HPDE6-E6E7 (cell line): ENCODE data around the gene LHPP.
"Not testable (repeated sequence)": the region's sequence is repeated elsewhere in the genome, so short reads cannot be mapped to it uniquely, and the experiment has no call there.

ENCODE experiments used
- DNase-seq: peaks from one replicate; pipeline ENCODE4 v3.0.0; 2011; ENCODE audit warnings: missing footprints; ENCODE audit errors: extremely low spot score

The LHPP gene

DNA sequence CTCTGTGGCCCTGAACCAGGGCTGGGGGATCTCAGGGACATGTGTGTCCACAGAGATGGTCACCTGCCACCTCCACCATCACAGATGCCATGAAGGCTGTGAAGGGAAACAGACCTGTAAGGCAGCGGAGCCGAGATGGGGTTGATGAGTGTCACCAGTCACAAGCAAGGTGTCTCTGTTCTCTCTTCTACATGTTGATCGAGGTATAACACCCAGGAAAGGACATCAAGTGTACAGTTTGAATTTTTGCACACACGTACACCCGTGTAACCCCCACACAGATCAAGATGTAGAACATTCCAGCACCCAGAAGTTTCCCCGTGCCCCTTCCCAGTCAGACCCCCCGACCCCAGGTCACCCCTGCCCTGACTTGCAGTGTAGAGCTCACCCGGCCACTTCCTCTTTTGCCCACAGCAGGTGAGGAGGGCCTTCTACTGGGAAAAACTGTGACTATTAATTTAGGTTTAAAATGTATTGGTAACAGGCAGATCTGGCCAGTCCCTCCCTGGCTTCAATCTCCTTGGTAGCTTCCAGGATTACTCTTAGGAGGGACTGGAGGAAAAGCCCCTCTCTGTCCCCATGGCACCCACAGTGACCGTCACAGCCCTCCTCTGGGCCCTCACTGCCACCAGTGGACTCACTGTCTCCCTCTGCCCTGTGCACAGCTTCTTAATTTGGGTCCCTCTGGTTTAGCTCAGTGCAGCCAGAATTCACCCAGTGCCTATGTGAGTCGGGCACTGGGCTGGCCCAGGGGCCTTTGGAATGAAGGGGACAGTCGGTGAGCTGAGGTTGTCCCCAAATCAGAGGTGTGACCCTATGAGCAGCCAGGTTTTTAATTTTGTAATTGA, 108.2 kb downstream of the LHPP start:
- DNase-seq, result no peak

DNA sequence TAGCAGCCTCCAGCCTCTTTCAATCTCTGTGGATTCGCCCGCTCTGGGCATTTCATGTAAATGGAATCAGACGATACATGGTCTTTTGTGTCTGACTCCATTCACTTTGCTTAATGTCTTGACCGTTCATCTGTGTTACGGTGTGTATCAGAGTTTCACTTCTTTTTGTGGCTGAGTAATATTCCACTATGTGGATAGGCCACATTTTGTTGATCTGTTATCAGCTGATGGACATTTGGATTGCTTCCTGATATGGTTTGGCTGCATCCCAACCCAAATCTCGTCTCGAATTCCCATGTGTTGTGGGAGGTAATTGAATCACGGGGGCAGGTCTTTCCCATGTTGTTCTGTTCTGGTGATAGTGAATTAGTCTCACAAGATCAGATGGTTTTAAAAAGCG, 109.0 kb downstream of the LHPP start:
- no peak for DNase-seq

DNA sequence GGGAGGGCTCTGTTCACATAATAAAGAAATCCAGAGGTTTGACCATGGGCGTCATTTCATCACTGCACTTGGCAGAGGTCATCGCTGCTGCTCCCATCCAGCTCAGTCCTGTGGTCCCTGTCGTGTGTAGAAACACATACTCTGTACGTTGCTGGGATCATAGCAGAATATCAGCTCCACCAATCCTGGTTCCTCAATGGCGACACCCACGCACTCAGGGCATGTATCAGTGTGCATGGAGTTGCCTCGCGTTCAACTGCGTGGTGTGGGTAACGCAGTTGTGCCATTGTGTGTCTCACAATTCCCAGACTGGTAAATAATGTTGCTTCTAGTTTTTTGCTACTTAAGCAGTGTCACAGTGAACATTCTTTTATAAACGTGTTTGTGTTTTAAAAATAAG, 111.1 kb downstream of the LHPP start:
- DNase-seq, result no peak

DNA sequence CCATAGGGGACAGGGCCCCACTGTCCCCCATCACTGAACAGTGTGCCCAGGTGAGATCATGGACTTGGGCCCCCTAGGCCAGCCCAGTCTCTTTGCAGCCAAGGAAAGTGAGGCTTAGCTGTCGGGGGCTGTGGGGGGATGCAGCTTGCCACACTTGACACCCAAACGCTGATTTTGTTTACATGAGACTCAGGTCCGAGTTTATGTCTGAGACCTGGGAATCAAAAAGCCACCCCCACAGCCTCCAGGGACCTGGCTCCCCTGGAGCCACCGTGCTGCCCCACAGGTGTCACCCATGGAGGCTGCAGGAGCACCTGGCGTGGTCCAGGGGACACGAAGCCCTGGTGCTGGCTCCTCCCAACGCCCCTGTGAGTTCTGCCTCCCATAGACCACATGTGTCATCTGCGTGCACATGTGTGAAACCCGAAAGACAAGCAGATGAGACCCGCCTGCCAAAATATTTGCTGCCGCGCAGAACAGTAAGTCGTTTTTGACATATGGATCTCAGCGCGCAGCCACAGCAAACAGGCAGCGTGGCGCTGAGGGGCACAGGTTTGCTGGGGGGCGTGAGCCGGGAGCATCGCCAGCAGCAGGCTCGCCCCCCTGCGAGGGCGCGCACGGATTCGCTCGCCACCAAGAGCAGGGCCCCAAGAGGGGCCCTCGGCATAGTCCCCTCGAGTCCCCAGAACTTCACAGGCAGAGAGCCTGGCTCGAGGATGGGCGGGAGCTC, 112.3 kb downstream of the LHPP start:
- no peak for DNase-seq

DNA sequence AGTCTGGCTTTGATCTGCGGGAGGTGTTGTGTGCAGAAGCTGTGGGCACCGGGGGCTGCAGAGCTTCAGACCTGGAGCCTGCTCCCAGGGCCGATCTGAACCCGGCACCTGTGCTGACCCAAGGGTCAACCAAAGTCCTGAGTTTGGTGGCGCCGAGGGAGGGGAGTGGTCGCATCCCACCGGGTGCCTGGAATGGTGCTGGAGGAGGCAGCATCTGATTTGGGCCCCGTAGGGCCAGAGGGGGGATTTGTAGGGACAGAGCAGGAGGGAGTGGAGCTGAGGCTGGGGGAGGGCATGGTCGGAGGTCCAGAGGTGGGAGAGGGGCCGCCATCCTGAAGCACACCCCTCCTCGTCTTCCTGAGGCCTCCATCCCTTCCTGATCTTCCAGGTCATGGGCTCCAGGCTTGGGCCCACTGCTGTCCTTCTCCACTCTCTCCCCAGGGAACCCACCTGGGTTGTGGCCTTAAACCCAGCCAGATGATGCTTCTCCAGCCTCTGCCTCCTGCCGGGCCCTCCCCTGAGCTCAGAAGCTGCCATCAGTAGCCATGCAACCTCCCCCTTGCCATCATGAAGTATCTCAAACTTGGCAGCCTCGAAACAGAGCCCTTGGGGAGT, 112.9 kb downstream of the LHPP start:
- DNase-seq, result no peak

DNA sequence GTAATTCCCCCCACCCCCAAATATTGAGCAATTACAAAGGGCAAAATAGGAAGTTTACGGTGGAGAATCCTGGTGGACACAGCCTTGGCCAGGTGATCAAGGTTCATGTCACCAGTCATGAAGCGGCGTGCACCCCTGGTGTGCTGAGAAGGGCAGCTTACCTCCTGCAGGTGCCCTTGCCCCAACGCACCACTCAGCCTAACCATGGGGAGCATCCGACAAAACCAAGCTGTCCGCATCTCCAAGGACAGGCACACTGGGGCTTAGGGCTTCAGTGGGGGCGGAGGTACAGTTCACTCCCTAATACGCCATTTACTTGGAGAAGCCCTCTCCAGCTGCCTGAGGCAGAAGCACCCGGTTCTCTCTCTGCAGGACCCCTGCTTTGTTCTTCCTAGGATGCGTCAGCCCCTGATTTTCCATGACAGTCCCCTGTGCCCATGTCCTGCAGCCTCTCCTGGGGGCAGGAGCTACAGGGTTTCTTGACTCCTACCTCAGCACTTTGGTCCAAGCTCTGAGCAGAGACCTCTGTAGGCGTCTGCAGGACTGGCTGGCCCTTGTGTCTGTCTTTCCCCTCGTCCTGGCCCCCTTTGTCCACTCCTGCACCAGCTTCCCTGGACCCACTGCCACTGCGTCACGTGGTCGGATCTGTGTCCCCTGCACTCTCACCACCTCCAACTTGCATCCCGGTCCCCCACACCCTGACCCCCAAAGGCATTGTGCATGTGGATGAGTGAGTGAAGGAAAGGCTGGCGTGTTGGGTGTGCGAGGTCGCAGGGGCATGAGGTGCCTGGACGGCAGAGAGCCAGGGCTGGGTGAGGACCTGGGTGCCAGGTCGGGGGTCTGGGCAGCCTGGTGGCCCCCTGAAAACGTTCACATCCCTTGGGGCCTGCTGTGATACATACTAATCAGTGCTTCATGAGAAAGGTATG, 113.7 kb downstream of the LHPP start:
- DNase-seq, result no peak

DNA sequence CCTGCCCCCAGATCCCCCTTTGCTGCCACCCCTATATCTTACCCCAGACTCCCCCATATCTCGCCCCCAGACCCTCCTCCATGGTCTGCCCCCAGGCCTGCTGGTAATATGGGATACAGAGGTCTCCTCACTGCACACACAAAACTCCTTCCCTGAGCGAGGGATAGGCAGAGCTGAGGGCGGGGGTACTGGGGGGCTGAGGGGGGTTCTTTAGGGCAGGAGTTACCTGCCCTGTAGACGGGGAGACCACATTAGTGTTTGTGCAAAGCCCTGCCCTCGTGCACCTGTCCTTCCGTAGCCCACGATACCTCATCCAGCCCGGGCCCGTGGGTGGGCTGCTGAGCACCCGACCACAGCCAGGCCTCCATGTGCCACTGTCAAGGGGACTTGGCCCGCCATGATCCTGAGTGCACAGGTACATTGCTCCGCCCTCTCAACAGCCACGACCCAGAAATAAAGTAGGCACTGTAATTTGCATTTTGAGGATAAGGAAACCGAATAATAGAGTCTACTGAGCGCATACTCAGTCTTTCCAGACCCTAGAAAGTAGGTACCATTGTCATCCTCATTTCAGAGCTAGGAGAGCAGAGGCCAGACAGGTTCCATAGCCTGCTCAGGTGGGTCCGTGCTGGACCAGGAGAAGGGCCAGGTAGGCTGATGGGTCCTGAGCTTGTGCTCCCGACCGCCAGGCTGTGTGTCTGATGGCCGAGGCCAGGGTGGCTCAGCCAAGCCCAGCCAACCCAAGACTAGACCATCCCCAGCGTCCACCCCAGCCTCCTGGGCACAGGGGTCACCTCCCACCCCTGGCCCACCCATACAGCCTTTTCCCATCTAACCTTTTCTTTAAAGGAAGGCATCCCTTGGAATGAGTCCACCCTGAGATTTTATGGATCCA, 115.2 kb downstream of the LHPP start:
- no peak for DNase-seq

DNA sequence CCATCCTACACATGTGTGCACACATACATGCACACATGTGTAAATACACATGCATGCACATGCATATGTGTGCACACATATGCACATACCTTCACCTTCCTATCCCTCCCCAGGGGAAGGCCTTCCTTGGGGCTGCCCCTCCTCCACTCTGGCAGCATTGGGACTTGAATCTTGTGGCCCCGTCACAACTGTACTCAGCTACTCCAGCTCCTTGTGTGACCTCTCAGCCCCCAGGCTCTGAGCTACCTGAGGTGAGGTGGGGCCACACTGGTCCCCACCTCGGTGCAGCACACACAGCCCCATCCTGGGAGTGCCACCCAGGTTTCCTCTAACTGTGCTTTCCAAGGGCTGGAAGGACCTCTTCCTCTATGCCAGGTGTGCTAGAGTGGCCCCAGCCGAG, 116.0 kb downstream of the LHPP start:
- DNase-seq, result no peak

DNA sequence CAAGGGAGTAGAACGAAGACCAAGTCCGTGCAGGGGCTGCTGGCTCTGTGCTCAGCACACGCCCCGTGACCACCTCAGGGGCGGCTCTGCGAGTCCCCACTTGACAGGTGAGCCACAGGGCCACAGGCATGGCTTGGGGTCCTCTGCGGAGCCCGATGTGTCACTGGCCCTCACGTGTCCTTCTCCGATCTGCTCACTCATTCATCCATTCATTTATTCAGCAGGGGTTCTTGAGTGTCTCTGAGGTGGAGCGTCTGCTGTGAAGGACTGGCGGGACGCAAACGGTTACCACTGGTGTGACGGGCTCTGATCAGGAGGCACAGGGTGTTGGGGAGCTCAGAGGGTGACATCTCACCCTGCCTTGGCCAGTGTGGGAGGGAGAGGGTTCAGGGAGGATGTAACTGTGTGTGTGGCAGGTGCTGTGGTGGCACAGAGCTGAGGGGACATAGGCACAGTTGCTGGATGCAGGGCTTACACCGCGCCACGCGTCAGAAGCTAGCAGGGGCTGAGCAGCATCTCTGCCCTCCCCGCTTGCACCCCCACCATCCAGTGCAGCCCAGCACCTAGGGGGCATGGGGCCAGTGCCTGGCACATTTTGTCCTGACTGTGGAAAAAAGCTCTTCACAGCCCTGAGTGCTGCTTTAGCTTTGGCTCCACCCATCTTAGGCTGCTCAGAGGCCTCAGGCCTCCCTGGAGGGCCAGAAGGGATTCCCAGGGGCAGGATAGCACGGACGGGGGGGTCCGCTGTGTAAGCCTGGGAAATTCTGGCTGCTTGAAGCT, 116.8 kb downstream of the LHPP start:
- no peak for DNase-seq

DNA sequence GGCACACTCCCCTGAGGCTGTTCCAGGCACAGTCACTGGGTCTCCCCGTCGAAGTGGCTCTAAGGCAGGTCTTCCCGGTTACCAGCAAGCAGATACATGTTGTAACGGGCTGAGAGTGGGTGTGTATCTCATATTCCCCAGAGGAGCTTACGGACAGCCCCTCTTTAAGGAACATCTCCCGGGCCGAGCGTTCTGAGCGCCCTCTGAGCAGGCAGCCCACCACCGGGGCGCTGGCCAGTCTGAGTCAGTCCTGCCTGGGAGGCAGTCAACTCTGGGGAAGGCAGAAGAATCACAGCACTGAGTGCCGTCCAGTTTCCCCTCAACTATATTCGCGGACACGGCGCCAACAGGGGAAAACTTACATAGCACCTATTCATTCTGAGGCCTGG, 117.4 kb downstream of the LHPP start:
- peak; percentile 69 for DNase-seq

DNA sequence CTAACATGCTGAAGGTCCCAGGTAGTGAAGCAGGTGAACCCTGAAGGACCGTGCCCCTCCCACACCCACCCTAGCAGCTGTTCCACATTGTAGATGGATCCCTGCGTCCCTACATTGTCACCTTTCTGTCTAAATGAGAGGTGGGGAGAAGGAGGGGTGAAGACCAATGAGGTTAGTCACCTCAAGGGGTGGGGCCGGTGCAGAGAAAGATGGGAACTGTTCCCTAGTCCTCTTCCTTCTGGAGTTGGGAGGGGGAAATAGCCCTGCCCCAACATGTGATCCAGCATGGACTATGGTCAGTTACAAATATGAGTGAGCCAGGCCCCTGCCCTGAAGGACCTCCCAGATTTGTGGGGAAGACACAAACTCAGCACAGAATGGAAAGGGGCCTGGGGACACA, 124.5 kb downstream of the LHPP start:
- DNase-seq, result no peak

DNA sequence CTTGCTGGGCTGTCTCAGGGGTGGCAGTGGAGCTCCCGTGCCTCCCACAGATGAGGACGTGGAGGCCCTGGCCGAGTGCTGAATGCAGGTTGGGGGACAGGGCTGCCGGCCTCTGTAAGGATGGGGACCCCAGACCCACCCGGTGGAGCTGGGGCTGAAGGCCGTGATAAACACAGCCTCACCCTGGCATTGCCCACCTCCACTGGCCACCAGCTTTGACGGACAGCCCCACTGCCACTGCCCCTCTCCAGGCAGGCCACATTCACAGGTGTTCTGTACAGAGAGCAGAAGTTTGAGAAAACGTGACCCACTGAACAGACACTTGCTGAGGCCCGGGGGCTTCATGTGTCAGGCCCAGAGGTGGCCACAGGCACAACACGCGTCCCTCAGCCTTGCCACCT, 126.2 kb downstream of the LHPP start:
- no peak for DNase-seq

DNA sequence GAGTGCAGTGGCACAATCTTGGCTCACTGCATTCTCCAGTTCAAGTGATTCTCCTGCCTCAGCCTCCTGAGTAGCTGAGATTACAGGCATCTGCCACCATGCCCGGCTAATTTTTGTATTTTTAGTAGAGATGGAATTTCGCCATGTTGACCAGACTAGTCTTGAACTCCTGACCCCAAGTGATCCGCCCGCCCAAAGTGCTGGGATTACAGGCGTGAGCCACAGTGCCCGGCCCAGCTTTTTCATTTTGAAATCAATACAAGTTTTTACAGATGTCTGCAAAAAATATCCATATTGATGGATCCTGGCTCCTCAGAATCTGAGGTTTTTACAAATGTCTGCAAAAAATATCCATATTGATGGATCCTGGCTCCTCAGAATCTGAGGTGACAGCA, 126.7 kb downstream of the LHPP start:
- not testable (repeated sequence) for DNase-seq

DNA sequence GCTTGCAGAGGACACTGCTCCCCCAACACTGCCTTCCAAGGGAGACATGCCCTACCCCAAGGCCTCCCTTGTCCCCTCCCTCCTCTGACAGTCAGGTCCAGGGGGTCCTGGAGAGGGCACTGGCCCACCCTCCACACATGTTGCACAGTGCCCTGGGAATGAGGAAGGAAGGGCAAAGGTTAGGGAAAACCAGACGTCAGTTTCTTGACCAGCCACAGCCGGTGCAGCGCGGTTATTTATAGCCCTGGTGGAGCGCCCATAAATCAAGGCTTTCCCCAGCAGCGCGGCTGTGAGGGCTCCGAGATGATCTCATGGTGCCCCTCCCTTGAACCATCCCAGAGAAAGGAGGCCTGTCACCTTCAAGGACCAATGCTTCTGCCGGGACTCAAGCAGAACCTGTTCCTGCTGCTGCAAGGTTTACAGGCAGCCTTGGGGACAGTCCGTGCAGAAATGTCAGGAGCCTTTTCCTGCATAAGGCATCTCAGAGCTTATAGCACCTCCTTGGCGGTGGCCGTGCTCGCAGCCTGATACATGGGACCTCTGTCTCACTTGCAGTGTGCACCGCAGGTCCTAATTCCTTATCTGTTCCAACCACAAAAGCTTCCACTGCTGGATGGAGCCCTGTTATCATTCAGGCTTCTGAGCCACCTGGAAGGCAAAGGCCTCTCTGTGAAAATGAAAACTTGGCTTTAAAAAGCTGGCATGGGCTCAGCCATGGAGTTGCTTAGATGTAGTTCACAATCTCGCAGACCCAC, 127.3 kb downstream of the LHPP start:
- no peak for DNase-seq

DNA sequence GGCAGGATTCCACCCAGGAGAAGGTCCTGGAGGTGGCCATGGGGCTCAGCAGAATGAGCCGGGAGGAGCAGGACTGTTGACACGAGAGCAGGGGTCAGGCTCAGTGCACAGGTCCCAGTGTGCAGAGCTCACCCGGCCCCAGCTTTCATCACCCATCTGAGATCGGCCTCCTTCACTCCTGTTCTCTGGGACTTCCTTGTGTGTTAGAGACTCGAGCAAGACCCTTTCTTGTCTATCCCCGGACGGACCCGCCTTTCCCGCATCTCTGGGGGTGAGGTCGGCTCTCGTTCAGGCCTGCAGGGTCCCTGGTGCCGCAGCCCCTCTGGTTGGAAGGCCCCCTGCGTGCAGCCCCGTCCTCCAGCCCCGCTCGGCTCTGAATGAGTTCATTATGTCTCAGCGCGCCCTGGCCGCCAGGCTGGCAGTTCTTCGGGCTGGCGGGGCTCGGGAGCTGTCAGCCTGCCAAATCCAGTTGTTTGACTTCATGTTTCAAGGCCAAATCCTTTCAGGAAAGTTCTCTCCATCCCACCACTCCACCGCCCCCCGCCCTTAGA, 127.9 kb downstream of the LHPP start:
- no peak for DNase-seq

DNA sequence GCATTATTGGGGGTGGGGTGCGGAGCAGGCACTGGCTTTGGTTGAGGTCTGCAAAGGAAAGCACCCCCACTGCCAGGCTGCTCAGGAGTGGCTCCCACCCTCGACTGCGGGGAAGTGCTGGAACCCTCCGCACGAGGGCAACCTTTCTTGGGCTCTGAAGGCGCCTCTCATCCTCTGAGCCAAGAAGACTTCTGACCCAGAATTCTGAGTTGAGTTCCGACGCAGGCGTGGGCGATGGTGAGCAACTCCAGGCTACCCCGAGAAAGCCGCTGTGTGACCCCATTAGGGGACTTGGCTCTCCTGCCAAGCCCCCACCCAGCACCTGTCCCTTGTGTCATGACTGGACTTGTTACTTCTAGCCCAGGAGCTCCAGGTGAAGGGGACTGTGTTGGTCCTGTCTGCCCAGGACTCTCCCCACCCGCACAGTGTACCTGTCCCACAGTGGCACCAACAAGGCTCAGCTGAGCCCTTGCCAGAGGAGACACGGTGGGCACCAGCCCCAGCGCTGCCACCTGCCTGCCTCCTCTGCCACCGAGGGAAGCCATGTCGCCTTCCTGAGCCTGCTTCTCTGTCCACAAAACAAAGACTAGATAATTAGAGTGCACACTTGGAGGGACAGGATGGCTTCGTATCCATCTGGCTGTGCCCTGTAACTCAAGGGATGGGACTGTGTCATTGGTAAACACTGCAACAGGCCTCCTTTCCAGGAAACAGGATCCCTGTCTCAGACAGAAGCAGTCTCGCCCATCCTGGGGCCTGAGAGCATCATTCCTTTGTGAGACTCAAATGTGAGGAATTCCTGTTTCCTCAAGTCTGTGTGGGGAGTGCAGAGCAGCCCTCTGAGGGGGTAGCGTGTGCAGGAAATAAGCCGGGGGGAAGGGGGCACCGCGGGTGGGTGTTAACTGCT, 128.8 kb downstream of the LHPP start:
- DNase-seq, result no peak

DNA sequence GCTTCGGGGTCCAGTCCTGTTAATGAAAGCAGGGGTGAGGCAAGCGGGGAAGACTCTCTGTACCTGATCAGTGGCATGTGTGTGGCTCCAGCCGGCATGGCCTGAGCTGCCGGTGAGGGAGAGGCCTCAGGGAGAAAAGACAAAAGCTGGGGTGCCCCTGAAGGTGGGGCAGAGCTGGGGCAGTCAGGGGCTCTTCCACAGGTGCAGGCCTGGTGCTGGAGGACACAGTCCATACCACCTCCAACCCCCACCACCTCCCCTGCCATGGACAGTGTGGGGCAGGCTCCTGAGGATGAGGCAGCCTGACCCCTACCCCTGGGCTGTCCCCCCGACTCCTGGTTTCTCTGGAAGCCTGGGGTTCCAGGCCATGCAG, 129.5 kb downstream of the LHPP start:
- DNase-seq, result no peak

DNA sequence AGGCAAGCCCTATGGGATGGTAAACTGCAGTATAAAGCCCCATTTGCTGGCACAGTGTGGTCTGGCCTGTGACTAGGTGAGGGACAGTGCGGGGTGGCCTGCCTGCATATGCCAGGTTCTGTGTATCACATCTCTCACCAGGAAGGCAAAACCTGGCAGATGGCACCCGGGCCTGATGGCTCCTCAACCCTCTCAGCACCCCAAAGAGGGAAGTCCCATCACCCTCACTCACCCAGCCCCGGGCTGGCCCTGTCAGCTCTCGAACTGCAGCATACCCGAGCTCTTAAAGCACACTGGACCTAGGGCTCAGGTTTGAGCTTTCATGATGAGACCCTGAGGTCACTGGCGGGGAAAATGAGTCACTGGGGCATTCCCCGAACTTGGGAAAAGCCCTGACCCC, 130.5 kb downstream of the LHPP start:
- no peak for DNase-seq
